ENCODE measurements around the gene SMIM17. TPM values are rescaled to one million over a fixed set of nuclear protein-coding genes. Genes with fewer than 3 reads are reported as not detected.
A peak's percentile ranks its signal among the peaks of the same experiment; 100 is the strongest.
"Not testable (repeated sequence)": the region's sequence is repeated elsewhere in the genome, so short reads cannot be mapped to it uniquely, and the experiment has no call there.

The SMIM17 gene
- polyA plus RNA-seq, 4 donors = 1.1 to 2.3 (median 1.8) TPM

DNA sequence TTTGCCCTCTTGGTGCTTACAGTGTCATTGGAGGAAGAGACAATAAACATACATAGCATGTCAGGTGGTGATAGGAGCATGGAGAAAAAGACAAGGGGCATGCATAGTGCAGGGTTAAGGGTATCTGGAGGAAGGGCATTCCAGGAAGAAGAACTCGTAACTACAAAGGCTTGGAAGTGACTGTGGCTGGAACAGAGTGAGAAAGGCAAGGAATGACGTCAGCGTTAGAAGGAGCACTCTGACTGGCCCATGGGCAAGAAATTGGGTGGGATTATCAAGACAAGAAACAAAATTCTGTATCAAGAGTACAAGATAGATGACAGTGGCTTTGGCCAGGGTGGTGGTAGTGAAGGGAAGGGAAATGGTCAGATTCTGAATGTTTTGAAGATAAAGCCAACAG, 11.2 kb downstream of the SMIM17 start:
- DNase-seq (ENCODE audit: low read depth in 4 of 4, low spot score in 2 of 4) = no peak

DNA sequence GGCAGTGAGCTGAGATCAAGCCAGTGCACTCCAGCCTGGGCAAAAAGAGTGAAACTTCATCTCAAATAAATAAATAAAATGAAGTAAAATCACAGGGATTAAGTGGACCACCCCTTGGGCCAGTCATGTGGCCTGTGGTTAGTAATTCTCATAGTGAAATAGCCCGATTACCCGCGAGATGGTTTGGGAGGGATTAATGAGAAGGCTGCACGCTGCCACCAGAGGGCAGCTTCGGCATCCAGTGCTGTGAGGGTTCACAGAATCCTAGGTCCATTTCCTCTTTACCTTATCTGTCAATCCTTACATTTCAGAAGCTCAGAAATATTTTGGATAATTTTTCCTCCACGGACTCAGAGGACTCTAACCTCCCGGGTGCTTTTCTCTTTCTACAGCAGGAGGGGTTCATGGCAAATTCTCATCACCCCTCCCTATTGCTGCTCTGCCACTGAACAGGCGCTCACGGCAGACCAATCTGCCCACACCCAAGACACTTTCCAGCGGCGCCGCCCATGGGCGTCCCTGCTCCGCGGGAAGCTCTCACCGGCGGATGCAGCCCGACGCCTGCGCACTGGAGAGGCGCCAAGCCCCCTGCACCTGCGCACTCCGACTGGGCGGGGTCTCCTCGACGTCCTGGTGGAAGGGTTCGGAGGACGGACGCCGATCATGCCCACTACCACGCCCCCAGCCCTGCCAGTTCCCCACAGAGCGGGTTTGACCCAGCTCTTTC, 17.6 kb downstream of the SMIM17 start:
- no peak for DNase-seq (ENCODE audit: low read depth in 4 of 4, low spot score in 2 of 4)

DNA sequence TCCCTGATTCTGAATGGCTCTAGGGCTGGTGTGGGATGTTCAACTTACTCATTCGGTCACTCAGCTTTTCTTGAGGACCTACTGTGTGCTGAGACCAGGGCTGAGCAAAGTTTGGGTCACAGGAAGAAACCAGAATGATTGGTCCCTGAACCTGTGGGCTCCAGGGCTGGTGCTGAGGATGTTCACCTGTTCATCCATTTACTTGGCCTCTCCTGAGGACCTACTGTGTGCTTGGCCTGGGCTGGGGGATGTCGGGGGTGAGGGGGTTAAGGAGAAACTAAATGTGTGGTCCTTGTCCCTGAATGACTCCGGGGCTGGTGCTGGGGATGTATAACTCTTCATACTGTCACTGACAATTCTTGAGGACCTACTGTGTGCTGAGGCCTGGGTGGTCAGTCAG, 18.3 kb downstream of the SMIM17 start:
- no peak for DNase-seq (ENCODE audit: low read depth in 4 of 4, low spot score in 2 of 4)

DNA sequence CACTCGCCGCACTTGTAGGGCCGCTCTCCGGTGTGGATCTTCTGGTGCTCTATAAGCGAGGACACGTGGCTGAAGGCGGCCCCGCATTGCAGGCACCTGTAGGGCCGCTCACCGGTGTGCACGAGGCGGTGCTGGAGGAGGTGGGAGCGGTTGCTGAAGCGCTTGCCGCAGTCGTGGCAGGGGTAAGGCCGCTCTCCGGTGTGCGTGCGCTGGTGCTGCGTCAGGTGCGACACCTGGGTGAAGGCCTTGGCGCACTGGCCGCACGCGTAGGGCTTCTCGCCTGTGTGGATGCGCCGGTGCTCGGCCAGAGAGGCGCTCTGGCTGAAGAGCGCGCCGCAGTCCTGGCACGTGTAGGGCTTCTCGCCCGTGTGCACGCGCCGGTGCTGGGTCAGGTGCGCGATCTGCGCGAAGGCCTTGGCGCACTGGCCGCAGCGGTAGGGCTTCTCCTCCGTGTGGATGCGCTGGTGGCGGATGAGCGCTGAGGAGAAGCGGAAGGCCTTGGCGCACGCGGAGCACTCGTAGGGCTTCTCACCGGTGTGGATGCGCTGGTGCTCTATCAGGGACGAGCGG, 21.1 kb downstream of the SMIM17 start:
- DNase-seq (ENCODE audit: low read depth in 4 of 4, low spot score in 2 of 4) = no peak

DNA sequence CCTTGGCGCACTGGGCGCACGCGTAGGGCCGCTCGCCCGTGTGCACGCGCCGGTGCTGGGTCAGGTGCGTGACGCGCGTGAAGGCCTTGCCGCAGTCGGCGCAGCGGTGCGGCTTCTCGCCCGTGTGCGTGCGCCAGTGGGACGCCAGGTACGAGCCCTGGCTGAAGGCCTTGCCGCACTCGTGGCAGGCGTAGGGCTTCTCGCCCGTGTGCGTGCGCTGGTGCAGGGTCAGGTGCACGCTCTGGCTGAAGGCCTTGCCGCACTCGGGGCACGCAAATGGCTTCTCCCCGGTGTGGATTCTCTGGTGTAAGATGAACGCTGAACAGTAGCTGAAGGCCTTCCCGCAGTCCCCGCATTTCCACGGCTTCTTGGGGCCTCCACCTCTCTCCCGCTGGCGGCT, 21.6 kb downstream of the SMIM17 start:
- DNase-seq (ENCODE audit: low read depth in 4 of 4, low spot score in 2 of 4) = no peak

DNA sequence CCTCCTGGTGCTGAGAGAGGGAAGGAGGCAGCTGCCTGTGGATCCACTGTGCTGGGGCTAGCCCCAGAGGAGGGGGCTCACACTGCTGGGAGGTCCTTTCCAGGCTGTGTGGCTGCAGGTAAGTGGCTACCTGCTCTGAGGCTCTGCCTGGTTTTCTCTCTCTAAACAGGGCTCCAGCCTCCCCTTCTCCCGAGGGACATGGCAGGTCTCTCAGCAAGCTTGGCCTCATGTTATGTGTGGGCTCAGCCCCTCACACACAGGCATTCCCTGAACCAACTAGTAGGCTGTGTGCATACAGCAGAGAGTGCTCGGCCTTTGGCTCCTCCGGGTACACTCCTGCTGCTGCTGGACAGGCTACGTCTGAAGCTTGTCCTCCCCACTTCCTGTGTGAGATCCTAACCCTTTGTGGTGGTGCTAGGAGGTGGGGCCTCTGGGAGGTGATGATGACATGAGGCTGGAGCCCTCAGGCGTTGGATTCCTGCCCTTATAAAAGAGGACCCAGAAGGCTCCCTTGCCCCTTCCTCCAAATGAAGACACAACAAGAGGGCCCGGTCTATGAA, 24.4 kb downstream of the SMIM17 start:
- no peak for DNase-seq (ENCODE audit: low read depth in 4 of 4, low spot score in 2 of 4)

DNA sequence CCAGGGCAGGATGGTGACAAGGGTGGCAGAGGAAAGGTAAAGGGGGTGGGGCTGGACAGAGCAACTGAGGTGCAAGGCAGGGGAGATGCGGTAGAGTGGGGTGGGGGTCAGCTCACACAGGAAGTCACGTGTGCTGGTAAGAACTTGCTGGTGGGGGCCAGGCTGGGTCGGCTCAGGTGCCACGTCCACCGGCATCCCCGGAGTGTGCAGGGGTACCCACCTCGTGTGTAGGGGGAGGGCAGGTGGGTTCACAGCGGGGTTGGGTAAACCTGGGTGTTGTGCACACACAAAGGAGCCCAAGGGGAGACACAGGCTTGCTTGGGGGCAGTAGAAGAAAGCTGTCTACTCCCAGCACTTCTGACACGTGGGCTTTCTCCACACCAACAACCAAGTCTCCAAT, 25.7 kb downstream of the SMIM17 start:
- no peak for DNase-seq (ENCODE audit: low read depth in 4 of 4, low spot score in 2 of 4)

DNA sequence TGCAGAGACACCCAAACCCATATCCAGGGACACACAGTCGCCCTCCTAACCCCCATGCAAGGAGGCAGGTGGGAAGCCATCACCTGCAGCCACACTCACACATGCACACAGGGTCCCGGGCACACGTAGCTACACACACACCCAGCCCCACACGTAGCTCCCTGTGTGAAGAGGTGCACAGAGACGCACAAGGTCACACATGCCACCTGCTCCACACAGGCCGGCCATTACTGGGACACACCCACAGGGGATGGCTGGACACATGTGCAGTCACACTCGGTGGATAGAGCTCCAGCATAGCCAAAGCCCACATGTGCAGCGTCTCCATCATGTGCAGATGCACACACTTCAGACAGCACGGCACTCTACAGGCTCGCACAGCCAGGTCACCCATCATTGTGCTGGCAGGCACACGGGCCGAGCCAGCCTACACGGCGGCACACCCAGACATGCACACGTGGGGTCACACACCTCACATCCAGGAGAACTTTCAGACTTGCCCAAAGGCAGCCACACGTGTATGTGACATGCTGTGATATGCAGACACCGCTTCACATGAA, 27.5 kb downstream of the SMIM17 start:
- no peak for DNase-seq (ENCODE audit: low read depth in 4 of 4, low spot score in 2 of 4)

DNA sequence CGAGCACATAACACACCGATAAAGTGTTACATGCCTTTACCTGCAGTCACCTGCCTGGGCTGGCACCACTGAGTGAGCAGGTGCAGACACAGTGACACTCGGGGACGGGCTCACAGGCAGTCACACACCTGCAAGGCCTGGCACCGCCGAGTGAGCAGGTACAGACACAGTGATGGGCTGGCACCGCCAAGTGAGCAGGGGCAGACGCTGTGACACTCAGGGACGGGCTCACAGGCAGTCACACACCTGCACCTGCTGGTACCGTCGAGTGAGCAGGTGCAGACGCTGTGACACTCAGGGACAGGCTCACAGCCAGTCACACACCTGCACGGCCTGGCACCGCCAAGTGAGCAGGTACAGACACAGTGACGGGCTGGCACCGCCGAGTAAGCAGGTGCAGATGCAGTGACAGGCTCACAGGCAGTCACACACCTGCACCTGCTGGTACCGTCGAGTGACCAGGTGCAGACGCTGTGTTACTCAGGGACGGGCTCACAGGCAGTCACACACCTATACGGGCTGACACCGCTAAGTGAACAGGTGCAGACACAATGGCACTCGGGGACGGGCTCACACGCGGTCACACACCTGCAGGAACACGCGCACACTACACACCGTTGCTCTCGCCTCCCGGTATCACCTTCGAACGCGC, 28.1 kb downstream of the SMIM17 start:
- no peak for DNase-seq (ENCODE audit: low read depth in 4 of 4, low spot score in 2 of 4)

DNA sequence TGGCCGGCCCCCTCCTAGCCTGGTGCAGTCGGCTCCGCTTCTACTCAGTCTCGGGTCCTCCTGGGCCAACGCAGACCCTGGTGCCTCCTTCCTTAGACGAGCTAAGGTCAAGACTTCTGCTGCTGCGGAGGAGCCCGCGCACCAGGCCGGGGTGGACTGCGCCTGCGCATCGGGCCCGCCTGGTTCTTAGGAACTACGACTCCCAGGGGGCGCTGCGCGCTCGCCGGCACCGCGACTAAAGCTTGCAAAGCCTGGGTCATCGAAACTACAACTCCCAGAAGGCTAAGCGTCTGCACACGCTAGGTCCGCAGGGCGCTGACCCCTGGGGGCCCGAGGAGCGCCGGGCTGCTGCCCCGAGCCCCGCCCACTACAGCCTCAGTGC, 28.6 kb downstream of the SMIM17 start, which contains the start of gene ZNF835:
Gene ZNF835 (minus strand): TSS at position 145 of the 382 bp plus-strand sequence. CDS start 6,559 bp downstream, outside the sequence.
- DNase-seq (ENCODE audit: low read depth in 4 of 4, low spot score in 2 of 4) = peak; percentile 64 to 84 (median 76)

DNA sequence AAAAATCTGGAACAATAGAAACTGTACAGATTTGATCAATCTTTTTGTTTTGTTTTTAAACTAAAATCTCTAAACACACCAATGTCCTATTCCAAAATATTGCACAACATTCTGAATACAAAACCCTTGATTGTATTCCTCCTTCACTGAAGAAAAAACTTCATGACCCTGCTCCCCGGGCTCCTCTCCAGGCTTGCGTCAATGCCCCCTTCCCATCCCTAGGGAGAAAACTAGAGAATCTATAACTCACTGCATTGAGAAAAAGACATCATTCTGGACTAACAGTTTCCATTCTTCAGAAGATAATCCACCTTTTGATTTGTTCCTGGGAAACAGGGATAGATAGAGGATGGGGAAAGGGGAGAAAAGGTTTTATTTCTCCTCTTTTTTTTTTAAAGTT, 29.7 kb downstream of the SMIM17 start:
- not testable (repeated sequence) for DNase-seq (ENCODE audit: low read depth in 4 of 4, low spot score in 2 of 4)

DNA sequence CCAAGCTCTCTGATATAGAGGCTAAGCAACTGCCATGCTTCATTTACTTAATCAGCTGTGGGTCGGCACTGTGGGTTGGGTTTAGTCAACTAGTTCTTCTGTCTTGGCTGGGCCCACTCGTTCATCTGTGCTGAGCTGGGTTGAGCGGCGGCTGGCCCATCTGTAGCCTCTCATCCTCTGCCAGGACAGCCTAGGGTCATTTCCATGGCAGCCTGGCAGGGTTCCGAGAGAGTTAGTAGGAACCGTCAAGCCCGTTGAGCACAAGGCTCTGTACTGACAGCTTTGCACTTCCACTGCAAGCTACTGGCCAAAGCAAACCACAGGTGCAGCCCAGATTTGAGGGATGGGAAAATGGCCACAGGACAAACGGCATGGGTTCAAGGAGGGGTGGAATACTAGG, 35.2 kb downstream of the SMIM17 start:
- no peak for DNase-seq (ENCODE audit: low read depth in 4 of 4, low spot score in 2 of 4)

DNA sequence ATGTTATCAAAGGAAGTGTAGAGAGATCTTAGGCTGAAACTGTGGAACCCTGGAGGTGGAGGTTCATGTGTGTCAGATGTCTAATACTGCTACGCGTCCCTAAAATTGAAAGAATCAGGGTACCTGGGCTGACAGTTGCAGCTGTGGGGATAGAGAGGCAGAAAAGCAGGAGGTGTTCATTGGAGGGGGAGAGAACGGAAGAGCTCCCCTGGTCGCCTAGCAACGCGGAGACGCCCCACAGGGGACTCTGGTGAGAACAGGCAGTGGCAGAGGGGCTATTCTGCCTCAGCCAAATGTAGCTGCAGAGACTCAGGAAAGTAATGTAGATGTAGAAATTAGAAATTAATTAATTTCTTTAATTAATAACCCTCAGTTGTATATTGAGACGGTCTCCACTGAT, 38.7 kb downstream of the SMIM17 start:
- DNase-seq (ENCODE audit: low read depth in 4 of 4, low spot score in 2 of 4) = no peak

DNA sequence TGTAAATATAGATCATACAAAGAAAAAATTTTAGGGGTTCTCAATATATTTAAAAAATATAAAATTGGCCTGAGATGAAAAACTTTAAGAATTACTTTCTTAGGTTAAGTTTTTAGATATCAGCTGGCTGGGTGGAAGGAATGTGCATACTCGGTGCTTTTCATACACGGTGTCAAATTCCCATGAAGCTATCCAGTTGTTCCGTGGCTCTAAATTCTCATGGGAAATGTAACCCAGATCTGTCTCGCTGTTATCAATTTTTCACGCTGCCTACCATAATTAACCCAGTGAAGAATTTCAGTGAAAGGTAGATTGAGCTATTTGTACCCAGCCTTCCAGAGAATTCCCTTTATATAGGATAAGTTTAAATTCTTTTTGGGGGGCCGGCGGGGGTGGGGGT, 40.2 kb downstream of the SMIM17 start:
- no peak for DNase-seq (ENCODE audit: low read depth in 4 of 4, low spot score in 2 of 4)

DNA sequence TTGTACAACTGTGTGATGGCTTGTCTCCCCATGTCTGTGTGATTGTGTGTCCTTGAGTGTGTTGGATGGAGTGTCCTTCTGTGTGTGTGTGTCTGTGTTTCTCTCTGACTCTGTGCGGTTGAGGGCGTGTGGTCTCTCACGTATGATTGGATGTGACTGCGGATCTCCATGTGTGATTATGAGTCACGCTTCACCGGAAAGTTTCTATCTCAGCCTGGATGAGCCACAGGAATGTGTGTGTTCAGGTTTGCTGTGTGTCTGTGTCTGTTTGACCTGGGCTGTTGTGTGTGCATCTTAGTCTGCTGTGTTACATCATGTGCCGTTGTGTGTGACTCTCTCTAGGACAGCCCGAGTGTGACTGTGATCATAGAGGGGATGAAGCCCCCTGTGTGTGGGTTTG, 44.1 kb downstream of the SMIM17 start:
- no peak for DNase-seq (ENCODE audit: low read depth in 4 of 4, low spot score in 2 of 4)

DNA sequence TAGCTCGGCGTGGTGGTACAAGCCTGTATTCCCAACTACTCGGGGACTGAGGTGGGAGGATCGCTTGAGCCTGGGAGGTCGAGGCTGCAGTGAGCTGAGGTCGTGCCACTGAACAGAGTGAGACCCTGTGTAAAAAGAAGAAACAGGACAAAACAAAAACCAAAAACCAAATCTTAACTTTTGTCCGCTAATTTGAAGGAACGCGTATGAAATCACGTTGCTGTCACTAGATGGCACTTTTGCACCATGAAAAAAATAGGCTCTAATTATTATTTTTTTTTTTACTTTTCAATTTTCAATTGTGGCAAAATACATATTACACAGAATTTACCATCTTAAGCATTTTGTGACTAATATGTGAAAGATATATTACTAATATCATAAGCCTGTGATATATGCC, 46.2 kb downstream of the SMIM17 start:
- no peak for DNase-seq (ENCODE audit: low read depth in 4 of 4, low spot score in 2 of 4)

DNA sequence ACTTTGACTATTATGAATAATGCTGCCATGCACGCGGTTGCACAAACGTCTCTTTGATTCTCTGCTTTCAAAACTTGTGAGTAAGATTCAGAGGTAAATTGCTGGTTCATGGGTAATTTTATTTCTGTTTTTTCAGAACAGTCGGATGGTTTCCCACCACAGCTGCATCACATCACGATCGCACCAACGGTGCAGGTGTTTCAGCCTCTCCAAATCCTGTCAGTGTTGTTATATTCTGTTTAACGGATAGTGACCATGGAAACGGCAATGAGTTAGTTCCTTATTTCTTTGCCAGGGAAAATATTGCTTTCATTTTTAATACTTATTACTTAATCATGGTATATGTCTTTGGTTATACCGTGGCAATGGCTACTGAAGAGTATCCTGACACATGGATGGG, 47.7 kb downstream of the SMIM17 start:
- no peak for DNase-seq (ENCODE audit: low read depth in 4 of 4, low spot score in 2 of 4)

DNA sequence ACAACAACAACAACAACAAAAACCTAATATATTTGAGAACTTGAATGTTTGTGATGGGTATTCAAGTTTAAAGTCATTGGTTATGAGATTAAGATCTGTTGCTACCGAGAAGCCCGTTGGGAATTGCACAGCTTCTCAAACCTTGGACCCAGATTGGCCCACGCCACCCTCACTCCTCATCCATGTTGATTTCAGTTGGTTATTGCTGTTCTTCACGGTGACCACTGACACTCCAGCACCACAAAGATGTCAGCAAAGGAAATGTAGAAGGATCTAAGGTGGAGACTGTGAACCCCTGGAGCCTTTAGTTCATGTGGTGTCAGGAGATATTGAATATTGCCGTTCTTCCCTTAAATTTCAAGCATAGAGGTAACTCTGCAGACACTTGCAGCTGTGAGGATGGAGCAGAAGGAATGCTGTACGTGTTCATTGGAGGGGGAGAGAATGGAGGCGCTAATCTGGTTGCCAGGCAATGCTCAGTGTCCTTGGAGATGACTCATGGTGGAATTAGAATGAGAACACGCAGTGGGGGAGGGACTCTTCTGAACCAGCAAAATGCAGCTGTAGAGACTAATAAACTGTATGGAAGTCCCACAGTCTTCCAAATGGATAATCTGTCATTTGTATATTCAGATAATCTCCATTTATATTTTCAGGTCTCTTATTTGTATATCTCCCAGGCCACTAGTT, 49.4 kb downstream of the SMIM17 start:
- no peak for DNase-seq (ENCODE audit: low read depth in 4 of 4, low spot score in 2 of 4)

DNA sequence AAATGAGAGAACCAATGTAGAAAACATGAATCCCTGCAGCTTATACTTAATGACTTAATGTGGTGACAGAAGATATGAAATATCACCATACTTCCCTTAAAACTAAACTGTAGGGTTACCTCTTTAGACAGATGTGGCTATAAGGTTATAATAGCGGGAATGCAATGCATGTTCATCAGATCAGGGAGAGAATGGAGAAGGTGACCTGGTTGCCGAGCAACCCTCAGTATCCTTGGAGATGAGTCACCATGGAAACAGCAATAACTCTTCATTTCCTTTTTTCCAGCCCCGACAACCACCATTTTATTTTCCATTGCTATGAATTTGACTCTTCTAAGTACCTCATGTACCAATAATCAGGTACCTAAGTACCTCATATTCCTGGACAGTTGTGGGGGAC, 56.6 kb downstream of the SMIM17 start:
- DNase-seq (ENCODE audit: low read depth in 4 of 4, low spot score in 2 of 4) = no peak

DNA sequence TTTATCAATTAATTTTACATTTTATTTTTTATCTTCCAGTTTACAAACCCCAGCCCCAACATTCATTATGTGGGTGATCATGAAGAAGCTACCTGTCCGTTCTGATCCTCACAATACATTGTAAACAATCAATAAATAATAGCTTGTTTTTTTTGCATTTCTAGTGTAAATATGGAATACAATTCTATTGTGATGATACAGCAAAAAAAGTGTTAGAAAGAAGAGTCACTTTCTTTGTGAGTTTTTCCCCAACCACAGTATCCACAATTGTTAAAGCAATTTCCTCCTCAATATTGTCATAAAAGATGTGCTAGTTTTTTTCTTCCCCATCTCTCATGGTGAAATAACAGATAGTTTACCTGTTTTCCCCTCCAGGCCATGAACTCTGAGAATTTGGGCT, 58.9 kb downstream of the SMIM17 start:
- DNase-seq (ENCODE audit: low read depth in 4 of 4, low spot score in 2 of 4) = no peak

DNA sequence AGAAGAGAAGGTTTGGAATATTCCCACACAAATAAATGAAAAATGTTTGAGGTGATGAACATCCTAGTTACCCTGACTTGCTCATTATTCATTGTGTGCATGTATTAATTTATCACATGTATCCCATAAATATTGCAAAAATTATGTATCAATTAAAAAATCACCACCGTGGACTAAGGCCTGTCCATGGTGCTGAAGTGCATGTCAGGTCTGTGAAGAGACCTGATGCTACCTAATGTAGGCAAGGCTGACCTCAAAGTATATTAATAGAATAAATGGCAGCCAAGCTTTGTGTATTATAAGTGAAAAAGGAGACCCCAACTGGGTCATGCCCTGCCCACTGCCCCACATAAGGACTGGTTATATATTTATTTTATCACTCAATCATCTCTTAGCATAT, 63.0 kb downstream of the SMIM17 start:
- DNase-seq (ENCODE audit: low read depth in 4 of 4, low spot score in 2 of 4) = no peak
